ENCODE results near the gene CUL9.
A peak's percentile ranks its signal among the peaks of the same experiment; 100 is the strongest.

CUL9 gene

DNA sequence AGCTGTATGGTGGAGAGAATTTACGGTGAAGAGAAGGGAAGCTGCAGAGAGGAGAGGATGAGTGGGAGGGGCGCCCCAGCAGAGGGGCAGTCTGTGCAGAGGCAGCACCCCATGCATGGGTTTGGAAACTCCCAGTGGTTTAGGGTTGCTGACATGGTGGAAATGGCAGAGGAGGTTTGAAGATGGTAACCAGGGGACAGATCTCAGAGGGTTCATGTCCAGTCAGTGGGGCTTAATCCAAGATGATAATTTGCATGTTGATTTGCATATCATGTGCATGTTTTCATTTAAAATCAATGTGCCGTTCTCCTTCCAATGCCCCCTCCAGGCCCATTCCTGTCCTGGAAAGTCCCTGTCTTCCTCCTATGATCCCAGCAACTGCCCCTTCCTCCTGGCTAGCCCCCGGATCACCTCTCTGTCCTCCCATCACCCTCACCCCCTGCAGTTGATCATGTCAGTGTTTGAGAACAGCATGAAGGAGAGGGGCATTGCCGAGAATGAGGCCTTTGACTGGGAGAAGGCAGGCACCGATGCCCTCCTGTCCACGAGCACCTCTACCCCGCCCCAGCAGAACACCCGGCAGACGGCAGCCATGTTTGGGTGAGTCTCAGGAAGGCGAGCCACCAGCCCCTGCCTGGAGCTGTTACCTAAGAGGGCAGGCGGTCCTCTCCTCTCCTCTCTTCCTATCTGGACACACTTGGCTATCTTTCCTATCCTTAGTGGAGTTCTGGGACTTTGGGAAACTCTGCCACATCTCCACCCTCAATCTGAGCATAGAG lies 75.6 kb downstream of the CUL9 start:
- no peak for DNase-seq (ENCODE audit: low spot score)

DNA sequence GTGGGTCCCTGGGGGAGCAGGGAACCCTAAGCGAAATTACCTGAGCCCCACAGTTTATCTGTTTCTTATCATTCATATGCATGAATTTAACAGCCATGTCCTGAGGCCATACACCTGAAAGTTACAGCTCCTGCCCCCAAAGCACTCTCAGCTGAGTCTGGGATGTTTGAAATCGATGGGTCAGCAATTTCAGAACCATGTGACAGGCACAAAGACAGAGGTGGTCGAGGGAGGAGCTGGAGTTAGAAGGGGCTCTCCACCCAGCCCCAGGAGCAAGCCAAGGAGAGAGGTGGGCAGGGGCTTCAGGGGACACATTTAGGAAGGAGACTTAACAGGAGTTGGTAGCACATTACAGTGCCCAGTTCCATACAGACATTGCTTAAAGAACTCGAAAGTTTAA lies 76.2 kb downstream of the CUL9 start:
- DNase-seq (ENCODE audit: low spot score) = no peak

DNA sequence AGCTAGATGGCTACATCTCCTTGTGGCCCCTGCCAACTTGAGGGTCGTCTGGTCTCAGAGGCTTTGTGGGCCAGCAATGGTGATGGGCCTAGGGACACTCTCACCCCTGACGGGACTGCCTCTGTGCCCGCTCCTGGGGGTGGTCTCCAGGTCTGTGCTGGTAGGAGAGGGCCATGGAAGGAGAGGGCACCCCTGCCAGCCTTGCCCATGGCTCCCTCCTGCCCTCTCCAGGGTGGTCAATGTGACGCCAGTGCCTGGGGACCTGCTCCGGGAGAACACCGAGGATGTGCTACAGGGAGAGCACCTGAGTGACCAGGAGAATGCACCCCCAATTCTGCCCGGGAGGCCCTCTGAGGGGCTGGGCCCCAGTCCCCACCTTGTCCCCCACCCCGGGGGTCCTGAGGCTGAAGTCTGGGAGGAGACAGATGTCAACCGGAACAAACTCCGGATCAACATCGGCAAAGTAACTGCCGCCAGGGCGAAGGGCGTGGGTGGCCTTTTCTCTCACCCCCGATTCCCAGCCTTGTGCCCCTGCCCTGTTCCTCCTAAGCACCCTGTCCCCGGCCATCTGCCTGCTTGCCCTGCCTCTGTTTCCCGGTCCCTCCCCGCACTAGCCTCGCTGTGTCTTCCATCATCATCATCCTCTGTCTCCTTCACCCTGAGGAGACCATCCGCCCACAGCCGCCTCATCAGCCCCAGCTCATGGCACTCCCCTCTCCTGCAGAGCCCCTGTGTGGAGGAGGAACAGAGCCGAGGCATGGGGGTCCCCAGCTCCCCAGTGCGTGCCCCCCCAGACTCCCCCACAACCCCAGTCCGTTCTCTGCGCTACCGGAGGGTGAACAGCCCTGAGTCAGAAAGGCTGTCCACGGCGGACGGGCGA lies 77.1 kb downstream of the CUL9 start:
- DNase-seq (ENCODE audit: low spot score) = no peak

DNA sequence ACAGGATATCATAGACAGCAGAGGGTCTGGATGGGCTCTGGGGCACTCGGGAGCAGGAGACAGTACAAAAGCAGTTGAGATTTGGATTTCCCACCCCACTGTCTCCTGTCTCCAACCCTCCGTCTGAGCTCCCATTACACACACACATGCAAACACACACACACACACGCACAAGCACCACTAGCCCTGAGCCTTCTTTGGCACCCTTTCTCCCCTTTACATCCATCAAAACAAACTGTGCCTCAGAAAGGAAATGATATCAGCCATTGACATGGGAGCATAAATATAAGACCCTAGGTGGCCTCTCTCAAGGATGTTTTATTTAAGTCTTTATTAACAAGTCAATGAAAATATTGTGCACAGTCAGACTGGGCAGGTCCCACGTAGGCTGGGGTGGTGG lies 78.8 kb downstream of the CUL9 start:
- no peak for DNase-seq (ENCODE audit: low spot score)

DNA sequence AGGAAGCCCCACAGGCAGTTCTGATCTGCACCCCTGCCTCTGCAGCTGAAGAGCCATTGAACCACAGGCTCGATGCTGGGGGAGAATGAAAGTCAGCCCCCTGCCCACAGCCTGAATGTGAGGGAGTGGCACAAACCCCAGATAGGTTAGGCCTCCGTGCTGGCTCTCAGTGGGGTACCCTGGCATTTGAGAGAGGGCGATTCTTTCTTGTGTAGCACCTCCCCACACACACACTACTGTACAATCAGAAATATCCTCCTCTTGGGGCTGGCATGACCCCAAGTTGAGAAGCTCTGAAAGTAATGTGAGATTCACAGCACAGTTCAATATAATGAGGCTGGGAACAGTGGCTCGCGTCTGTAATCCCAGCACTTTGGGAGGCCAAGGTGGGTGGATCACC lies 79.2 kb downstream of the CUL9 start:
- DNase-seq (ENCODE audit: low spot score) = no peak

DNA sequence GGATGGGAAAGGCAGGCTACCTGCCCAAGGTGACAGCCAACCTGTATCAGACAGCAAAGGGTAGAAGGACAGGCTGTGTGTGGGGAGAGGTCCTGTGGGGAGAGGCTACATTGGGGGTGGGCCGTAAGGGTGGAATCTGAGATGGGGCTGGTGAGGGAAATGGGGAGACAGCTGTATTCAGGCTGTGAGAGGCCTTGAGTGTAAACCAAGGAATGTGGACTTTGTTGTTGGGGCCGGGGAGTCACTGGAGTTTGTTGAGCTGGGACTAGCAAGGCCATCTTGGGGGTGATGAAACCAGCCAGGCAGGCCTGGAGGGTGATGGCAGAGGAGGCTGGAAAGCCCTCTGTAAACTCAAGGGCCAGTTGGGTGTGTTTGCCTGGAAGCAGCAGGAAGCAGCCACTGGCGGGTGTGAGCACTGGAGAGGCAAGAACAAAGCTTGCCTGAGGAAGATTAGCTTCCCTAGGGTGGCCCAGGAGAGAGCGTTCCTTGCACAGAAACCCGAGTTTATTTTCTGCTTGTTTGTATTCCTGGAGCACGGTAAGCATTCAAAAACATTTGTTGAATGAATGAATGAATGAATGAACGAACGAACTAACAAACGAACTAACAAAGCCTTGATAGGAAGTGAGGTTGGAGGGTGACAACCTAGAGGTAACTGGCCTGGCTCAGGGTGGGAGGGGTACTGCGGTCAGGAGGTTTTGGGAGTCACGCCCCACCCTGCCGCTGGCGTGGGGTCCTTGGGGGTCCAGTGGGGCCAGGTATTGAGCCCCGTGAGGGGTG lies 80.2 kb downstream of the CUL9 start:
- no peak for DNase-seq (ENCODE audit: low spot score)

DNA sequence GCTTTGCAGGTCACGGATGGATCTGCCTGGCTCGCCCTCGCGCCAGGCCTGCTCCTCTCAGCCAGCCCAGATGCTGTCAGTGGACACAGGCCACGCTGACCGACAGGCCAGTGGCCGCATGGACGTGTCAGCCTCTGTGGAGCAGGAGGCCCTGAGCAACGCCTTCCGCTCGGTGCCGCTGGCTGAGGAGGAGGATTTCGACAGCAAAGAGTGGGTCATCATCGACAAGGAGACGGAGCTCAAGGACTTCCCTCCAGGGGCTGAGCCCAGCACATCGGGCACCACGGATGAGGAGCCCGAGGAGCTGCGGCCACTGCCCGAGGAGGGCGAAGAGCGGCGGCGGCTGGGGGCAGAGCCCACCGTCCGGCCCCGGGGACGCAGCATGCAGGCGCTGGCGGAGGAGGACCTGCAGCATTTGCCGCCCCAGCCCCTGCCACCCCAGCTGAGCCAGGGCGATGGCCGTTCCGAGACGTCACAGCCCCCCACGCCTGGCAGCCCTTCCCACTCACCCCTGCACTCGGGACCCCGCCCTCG lies 80.9 kb downstream of the CUL9 start:
- DNase-seq (ENCODE audit: low spot score) = no peak

DNA sequence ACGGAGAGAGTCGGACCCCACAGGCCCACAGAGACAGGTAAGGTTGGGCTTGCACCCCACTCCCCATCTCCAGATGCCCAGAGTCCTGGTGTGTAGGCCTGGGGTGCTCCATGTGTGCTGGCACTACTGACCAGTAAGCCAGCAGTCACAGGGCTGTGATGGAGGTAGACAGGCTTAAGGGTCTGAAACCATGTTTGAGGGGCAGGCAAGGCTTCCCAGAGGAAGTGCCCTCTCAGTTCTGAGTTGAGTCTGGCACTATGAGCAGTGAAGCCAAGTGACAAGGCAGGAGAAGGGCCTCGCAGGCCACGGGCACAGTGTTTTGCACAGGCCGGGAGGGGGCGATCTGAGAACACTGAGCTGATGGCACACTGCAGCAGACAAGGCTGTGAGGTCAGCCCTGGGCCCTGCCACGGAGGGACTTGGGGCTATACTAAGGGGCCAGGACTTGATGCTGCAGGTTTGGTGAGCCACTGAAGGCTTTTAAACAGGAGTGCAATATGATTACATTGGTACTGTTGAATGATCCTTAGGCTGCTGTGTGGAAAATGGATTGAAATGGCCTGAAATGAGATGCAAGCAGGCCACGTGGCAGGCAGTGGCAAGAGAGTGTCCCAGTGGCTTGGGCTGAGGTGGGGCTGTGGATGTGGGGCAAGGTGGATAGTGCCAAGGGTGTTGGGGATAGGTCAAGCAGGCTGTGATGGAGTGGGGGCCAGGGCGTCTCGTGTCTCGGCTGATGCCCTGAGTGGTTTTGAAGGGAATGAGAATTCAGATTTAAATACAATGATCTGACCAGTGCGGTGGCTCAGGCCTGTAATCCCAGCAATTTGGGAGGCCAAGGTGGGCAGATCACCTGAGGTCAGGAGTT lies 81.5 kb downstream of the CUL9 start:
- DNase-seq (ENCODE audit: low spot score) = peak; percentile 93

DNA sequence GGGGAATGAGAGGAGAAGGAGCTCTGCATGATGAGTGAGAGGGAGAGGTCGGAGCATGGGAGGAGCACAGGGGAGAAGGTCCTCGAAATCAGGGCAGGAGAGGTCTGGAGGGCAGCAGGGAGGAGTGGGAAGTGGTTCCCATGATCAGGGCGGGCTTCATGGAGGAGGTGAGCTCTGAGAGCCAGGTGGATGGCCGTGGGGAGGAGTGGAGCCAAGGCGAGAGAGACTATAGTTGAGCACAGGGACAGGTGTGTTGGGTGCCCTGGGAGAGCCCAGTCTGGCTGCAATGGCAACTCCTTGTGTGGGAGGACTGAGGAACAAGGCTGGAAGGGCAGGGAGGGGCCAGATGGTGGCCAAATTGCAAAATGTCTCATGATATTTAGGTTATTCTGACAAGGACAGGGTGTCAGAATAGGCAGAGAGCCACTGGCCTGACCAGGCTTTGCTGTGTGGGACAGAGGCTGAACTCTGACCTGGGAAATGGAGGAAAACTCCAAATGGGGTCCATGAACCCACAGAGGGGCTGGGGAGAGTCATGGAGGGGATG lies 82.7 kb downstream of the CUL9 start:
- no peak for DNase-seq (ENCODE audit: low spot score)

DNA sequence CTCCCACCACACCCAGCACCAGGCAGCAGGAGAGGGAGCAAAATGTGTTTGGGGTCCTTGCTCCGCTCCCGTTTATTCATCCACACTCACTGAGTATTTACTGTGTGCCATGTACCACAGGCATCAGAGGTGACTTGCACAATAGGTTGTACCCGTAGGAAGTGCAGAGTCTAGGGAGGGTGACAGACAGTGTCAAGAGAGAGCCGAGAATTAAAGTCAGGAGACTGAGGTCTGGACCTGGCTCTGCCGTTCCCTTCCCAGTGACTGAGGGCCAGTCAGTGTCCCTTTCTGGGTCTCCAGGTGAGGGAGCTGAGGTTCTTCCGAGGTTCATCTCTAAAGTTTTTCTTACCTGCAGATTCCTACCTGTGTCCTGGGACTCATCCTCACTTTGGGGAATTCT lies 83.6 kb downstream of the CUL9 start:
- DNase-seq (ENCODE audit: low spot score) = no peak

DNA sequence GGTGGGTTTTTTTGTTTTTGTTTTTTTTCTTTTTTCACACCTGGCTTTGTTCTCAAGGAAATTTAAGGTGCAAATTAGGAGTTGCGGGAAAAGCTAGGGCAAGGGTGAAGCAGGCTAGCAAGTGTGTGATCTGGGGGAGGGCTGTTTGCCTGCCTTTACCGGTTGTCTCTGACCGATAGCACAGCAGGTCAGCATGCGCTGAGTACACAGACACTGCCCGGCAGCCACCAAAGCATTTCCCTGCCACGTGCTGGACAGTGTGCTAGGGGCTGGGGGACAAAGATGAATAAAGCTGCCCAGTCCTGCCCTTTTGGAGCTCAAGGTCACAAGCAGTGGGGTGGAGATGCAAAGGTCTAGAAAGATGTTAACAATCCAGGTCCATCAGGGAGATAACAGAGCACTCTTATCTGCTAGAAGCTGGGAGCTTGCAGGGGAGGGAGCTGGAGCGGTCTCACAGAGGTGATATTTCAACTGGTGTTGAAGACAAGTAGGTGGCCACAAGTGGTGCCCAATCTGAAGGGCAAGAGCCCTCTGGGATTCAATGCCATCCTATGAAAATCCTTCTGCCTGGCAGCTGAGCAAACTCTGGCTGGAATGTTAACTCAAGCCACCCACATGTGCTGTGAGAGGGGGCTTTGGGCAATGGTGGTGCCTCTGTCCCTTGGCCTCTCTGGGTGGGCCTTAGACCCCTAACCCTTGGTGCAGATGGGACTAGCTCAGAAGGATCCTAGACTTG lies 85.8 kb downstream of the CUL9 start:
- DNase-seq (ENCODE audit: low spot score) = no peak

DNA sequence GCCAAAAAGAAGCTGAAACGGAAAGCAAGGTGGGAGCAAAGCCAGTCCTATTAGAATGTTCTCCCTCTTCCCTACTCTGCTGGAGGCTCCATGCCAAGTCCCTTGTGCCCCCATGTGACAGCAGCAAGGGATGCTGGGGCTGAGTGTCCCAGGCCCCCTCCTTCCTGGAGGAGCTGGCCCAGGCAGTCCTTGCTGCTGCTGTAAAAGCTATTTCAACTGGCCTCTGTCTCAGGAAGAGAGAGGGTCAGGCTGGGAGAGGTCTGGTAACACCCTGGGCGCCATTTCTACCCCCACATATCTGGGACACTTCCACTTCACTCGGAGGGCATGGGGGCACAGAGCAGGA lies 86.3 kb downstream of the CUL9 start:
- no peak for DNase-seq (ENCODE audit: low spot score)

DNA sequence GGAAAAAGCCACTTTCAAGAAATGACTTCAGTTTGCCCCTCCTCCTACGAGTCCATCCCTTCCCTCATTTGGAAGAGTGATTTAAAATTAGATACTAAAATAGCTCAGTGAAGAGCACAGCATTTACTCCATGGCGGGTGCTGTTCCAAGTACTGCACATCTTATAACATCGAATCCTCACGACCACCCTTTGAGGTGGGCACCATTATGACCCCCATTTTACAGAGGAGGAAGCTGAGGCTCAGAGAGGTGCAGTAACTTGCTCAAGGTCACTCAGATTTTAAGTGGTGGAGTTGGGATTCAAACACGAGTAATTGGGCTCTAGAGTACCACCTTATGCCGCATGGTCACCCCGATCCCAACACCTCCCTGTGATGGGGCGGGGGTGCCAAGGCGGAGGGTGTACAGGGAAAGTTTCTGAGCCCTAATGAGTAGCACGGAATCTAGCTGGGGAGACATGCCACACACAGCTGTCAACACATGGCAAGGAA lies 86.8 kb downstream of the CUL9 start:
- DNase-seq (ENCODE audit: low spot score) = no peak

DNA sequence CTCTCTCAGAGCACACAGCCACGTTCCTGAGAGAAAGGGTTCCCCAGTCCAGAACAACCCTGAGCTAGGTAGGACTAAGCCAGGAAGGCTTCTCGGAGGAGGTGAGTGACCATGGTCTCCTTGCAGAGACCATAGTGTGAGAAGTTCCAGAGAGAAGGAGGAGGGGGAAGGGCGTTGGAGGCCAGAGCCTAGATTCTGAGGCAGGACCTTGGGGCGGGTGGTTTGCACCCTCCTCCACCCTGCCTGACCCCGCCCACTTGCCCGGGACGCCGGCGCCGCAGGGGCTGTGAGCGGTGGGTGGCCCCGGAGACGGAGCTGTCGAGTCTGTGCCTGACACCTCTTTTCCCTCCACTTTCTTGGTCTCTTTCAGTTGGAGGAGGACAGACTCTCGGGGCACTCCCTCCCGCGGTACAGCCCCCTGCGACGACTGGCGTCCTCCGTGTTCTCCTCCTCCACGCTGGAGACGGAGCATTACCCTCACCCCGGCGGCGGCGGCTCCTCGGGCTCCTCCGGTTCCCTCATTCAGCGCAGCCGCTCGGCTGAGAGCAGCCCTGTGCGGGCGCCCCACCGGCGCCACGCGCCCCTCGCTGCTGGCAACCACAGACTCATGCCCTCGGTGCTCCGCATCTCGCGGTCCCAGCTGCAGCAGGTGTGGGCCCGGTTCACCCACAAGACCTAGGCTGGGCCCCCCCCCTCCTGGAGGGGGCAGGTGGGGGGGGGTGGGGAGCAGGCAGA lies 87.4 kb downstream of the CUL9 start:
- peak; percentile 52 for DNase-seq (ENCODE audit: low spot score)

DNA sequence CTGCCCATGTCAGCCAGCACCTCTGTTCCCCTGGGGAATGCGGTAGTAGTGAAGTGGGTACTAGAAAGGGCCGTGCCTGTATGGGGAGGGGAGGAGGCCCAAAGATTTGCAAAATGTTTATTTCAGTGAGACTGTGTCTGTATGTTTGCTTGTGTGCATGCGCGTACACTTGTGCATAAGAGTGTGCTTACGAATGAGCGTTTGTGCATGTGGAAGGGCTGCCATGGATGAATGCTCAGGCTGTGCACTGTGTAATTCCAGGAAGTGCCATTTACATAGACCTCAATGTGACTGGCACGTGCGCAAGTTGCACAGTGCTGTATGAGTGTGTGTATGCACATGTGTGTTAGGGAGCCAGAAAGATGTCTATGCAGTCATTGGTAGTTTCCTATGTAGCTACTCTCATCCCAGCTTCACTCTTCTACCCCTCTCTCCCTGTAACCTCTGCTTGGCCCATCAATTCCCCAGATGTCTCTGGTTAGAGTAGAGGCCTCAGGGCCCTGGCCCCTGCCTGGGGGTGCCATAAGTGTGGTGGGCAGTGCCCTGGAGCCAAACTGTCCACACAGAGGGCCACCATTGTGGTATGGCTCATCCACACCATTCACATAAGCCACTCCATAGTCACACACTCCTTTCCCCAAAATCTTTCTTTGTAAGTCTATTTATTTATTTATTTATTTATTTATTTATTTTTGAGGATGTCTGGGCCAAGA lies 89.3 kb downstream of the CUL9 start:
- DNase-seq (ENCODE audit: low spot score) = no peak

DNA sequence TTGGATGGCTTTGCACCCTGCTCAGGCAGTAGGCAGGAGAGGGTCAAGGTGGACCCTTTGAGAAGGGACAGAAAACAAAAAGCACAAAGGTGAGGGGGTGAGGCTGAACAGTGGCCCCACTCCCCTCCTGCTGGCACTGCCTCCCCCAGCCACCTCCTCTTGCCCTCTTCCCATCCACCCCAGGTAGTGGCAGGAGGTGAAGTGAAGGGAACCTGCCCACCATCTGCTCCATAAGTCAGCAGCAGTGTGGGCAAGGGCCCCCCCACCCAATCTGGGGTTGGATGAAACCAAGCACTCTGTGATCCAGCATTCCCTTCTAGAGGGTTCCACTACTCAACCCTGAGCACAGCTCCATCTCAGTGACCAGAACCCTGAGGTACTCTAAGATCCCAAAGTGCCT lies 89.9 kb downstream of the CUL9 start:
- DNase-seq (ENCODE audit: low spot score) = no peak

DNA sequence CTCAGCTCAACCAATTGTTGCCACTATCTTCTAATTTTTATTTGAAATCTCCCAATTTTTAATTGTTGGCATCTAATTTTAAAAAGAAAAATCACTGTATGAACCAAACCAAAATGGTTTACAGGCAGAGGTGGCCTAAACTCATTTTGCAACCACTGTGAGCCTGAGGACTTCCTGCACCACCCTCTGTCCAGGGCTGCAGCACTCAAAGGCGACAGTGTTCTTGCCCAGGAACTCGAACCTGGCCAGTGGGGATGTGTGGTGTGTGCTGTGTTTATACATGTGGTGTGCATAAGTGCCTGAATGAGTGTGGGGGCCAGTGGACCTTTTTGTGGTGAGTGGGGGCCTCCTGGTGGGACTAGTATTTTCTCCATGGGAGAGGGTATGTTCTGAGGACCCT lies 91.7 kb downstream of the CUL9 start:
- DNase-seq (ENCODE audit: low spot score) = no peak
